Neural cell (in vitro differentiated cells): ENCODE data around the gene LEF1.

Experiments
- EP300 ChIP-seq: fragments of 450-650 bp; conservative IDR thresholded peaks from 2 replicates; pipeline ENCODE4 v1.6.1; 2014; ENCODE audit warnings: antibody characterized with exemption, mild to moderate bottlenecking, moderate library complexity; ENCODE audit not compliant: poor library complexity, severe bottlenecking
- POLR2AphosphoS5 ChIP-seq: IDR thresholded peaks from 2 replicates; pipeline ENCODE4 v1.6.1; 2012
- TAF1 ChIP-seq: IDR thresholded peaks from 2 replicates; pipeline ENCODE4 v1.6.1; 2012; ENCODE audit warnings: low read depth
- TF ChIP-seq, protein P1 (sequence below): fragments of 450-650 bp; IDR thresholded peaks from 2 replicates; pipeline ENCODE4 v1.5.1; 2014; ENCODE audit warnings: antibody characterized with exemption, mild to moderate bottlenecking, moderate library complexity; ENCODE audit not compliant: poor library complexity, severe bottlenecking

DNA sequence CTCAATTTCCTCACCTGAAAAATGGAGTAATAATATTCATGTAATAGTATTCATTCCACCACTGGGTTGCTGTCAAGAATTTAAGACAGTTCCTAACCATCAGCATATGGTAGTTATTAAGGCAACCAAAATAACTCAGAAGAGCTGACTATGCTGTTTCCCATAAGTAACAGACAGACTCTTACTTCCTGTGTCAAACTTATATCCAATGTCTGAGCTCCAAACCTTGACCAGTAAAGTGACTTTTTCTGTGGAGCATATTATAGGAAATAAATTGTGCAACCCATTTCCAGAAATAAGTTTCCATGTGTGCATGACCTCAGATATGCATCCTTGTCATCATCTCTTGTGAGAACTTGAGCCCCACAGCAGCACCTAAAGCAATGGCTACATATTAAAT is 100.3 kb downstream of the LEF1 start:
- no peak for TF ChIP-seq POLR2AphosphoS5
- TF ChIP-seq, protein P1, sequence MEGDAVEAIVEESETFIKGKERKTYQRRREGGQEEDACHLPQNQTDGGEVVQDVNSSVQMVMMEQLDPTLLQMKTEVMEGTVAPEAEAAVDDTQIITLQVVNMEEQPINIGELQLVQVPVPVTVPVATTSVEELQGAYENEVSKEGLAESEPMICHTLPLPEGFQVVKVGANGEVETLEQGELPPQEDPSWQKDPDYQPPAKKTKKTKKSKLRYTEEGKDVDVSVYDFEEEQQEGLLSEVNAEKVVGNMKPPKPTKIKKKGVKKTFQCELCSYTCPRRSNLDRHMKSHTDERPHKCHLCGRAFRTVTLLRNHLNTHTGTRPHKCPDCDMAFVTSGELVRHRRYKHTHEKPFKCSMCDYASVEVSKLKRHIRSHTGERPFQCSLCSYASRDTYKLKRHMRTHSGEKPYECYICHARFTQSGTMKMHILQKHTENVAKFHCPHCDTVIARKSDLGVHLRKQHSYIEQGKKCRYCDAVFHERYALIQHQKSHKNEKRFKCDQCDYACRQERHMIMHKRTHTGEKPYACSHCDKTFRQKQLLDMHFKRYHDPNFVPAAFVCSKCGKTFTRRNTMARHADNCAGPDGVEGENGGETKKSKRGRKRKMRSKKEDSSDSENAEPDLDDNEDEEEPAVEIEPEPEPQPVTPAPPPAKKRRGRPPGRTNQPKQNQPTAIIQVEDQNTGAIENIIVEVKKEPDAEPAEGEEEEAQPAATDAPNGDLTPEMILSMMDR, result no peak
- TF ChIP-seq TAF1, result no peak
- no peak for TF ChIP-seq EP300
